Stimulated activated naive CD4-positive, alpha-beta T cell treated with Interleukin-2 at 50 U/mL for 16 hours (primary cell): ENCODE measurements around the gene ZNF431.
"Not testable (repeated sequence)": the region's sequence is repeated elsewhere in the genome, so short reads cannot be mapped to it uniquely, and the experiment has no call there.

Experiments used
- DNase-seq: peaks from one replicate; lab custom pipeline; 2025; lab: John Stamatoyannopoulos, UW

Gene ZNF431

DNA sequence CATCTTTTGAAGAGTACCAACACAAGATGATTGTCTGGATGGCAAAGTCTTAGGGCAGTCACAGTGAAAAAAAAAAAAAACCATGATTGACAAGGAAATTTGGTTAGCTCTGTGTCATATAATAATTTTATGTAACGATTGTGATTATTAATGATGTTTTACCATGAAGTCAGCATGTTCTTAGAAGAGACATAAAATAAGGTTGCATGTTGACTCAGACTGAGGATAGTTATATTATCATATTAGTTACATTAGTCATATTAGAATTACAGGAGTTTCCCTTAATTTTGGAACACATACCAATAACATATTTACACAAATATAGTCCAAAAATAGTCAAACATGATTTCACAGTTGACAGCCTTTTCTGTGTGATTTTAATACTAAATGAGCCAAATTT, 5.7 kb downstream of the ZNF431 start:
- DNase-seq: no peak

DNA sequence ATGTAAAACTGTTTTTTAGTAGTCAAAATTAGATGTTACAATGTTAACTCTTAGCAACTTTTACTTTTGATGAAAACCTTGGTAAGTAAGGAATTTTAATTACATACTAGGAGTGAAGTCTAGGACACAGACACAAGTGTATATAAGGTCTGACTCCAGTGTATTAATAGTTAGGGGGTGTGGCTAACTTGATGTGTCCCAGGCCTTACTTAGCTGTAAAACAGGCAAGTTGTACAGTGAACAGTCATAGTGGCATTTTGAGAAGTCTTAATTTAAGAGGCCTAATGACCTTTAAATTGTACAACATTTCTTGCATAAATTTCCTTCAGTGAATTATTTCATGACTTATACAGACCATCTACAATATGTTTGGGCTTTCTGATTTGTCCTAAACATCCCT, 6.8 kb downstream of the ZNF431 start:
- DNase-seq: no peak

DNA sequence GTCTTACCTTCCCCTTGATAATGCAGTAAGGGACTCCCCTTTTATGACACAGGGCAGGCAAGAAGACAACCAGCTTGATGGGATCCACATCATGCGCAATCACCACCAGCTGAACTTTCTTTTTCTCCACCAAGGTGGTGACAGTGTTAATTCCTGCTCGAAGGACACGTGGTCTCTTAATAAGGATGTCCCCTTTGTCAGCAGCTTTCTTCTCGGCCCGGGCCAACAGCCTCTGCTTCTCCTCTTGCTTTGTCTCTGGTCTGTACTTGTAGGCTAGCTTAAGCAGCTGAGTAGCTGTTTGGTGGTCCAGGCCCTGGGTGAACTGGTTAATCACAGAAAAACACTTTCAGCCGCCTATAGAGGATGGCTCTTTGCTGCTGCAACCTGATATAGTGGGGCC, 8.0 kb downstream of the ZNF431 start:
- no peak for DNase-seq

DNA sequence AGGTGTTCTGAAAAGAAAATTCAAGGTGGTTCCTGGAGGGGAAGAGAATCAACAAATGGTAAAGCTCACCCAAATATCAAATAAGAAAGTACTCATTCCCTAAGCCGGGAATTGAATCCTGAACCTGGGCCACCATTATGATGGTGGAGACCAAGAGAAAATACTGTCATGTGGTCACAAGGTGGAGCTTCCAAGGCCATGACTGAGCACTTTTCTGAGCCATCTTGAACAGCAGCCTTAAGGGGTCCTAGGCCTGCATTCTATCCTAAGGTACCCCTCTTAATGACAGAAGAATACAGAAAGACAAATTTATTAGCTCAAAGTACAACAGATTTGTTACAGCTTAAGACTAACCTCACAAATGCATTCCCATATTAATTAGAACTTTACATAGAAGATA, 9.6 kb downstream of the ZNF431 start:
- DNase-seq: no peak

DNA sequence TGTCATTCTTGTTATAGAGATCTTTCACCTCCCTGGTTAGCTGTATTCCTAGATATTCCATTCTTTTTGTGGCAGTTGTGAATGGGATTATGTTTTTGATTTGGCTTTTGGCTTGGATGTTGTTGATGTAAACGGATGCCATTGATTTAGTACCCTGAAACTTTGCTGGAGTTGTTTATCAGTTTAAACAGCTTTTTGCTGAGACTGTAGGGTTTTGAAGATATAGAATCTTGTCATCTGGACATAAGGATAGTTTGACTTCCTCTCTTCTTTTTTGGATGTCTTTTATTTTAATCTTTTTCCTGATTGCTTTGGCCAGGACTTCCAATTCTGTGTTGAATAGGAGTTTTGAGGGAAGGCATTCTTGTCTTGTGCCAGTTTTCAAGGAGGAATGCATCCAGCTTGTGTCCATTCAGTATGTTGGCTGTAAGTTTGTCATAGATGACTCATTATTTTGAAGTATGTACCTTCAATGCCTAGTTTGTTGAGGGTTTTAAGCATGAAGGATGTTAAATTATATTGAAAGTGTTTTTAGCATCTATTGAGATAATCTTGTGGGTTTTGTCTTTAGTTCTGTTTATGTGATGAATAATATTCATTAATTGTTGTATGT, 16.8 kb downstream of the ZNF431 start:
- DNase-seq: no peak

DNA sequence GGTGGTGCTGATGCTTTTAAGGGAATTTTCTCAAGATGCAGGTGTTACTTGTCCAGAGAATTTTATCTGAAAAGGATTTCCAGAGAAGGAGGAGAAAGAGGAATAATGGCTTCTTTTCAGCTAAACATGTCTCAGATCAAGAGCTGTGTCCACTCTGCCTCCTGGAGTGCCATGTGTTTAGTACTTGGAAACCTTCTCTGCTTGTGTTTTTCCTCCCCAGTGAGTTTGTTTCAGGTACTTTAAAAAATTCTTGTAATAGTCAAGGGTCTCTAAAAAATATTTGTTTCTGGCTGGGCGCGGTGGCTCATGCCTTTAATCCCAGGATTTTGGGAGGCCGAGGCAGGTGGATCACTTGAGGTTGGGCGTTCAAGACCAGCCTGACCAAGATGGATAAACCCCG, 22.7 kb downstream of the ZNF431 start:
- DNase-seq: no peak

DNA sequence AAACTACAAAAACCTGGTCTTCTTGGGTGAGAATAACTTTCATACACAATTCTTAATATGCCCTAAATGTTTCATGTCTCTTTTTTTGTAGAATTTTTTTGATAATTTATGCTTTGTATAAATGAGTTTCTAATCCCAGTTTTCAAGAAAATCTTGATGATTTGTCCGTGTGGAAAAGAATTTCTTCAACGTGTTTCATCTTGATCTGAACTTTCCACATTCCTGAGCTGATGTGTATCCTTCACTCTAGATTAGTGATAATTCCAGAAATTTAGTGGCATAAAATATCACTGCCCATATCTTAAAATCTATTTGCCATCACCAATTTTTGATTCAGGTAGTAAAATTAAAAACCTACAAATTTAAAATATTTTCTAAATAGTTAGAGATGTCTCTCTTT, 24.6 kb downstream of the ZNF431 start:
- DNase-seq: no peak

DNA sequence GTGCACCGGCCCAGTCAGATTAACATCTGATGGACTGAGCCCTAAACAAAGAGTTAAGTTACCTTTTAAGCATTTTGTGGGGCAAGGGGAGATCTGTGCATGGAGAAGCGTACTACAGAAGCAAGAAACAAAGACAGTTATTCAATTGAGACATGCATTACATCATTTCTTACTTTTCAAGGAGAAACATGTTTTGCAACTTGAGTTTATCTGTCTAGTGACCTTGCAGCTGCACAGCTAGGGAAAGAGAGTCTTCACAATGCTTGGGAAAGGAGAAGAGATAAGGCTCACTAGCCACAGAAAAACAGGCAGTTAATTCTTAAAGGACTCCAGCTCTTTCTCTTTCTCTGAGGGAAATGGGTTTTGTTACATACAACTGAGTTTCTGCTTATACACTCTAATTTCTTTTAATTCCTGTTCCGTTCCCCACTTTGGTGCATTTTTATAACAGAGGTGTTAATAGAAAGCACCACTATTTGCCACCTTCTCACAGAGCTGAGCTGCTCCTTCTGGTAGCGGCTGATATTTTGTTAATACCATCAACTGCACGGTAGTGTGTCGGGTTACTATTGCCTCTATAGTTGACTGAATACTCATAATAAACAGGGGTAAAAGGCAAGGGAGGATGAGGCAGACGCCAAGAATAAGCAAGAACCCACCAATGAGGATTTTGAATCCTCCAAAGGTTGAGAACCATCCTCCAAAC, 55.9 kb downstream of the ZNF431 start:
- no peak for DNase-seq

DNA sequence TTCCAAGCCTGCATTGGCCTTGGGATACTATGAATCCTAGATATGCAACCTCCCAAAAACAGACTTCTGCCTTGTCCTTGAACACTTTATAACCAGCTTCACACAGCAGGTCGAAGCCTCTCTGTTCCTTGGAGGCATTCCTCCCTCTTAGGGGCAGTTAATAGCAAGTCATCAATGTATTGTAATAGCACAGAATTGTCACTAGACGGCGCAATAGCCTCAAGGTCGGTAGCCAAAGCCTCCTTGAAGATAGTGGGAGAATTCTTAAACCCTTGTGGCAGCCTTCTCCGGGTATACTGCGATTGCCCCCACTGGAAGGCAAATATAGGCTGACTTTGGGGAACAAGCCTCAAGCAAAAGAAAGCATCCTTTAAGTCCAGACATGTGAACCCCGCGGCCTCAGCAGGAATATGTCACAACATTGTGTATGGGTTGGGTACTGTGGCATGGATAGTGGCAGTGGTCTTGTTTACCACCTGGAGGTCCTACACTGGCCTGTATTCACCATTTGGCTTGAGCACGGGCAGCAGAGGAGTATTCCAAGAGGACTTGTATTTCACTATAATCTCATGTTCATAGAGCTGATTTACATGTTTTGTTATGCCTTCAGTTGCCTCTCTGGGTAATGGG, 61.1 kb downstream of the ZNF431 start:
- no peak for DNase-seq

DNA sequence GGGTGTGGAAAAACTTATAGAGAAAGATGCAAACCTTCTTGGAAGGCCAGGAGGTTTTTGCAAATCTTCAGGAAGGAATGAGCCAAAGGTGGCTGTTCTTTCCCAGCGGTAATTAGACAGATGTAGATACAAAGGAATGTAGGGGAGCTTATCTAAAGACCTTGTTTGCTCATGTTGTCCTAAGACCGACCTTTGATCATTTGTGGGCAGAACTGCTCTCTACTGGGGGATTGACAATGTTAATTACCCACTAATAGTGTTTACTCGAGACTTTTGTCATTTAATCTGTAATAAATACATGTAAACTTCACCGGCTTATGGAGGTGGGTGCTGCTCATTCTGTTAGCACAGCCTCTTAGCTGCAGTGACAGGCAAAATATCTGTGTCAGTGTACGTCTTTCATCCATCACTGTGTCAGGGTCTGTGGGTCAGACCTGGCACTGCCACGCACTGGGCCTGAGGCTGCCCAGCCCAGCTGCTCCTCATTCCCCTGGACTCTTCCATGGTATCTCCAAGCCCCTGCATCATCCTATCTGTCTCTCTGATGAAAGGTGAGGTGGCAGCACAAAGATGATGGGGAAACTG, 68.3 kb downstream of the ZNF431 start:
- no peak for DNase-seq

DNA sequence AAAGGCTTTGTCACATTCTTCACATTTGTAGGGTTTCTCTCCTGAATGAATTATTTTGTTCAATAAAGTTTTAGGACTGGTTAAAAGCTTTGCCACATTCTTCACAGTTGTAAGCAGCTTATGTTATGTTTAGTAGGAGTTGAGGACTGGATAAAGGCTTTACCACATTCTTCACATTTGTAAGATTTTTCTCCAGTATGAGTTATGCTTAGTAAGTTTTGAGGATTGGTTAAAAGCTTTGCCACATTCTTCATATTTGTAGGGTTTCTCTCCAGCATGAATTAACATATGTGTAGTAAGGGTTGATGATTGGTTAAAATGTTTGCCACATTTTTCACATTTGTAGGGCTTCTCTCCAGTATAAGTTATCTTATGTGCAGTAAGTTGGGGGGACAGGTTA, 79.9 kb downstream of the ZNF431 start:
- DNase-seq: no peak

DNA sequence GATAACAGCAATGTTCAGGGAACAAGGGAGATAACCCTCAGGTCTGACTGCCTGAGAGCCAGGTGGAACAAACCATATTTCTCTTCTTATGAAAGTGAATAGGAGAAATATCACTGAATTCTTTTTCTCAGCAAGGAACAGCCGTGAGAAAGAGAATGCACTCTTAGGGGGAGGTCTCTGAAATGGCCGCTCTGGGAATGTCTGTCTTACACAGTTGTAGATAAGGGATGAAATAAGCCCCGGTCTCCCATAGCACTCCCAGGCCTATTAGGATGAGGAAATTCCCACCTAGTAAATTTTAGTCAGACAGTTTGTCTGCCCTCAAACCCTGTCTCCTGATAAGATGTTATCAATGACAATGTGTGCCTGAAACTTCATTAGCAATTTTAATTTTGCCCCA, 88.1 kb downstream of the ZNF431 start:
- DNase-seq: not testable (repeated sequence)

DNA sequence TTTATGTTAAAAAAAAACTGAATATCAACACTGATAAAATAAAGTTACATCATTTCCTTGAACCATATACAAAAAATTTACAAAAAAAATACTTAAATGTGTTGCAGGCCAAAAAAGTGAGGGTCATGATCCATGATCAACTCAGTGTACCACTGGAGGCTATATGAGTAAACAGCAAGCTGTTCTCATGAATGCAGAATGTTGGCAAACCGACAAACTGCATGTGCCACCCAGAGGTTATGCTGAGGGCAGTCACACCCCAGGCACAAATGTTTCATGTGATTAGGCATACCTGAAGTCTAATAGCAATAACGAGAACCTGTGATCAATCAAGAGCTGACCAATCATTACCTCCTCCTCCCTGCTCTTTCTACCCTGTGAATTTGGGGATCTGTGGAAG, 91.9 kb downstream of the ZNF431 start:
- DNase-seq: no peak

DNA sequence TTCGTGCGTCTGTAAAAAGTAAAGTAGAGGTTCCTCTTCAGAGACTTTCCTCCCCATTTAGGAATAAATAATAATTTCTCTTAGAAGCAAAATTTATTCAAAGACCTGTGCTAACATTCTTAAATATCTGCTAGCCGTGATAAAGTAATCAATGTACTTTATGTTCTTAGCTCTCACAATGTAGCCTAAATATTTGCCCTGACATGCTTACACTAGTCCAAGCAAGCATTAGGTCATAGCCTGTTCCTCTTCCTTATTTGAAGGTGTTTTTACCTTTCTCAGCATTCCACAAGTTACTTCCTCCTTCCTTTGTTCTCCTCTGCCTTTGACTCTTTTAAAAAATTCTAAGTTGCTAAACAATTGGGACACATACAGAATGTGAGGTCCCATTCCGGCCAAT, 94.9 kb downstream of the ZNF431 start:
- DNase-seq: not testable (repeated sequence)

DNA sequence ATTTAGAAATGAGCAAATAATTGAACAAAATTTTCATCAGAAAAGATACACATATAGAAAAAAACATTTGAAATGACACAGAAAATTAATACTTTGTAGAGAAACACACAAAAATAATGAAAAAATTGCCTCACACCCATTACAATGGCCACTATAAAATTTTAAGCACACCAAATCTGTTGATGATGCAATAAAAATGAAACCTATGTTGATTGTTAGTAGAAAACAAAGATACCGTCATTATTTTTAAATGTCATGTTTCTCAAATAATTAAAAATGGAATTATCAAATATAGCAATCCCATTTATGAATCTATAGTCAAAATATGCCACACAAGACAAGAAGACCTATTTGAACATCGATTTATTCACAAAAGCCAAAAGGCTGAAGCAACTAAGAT, 96.8 kb downstream of the ZNF431 start:
- DNase-seq: no peak
